ENCODE data around the gene CDH24. TPM values are rescaled to one million over a fixed set of nuclear protein-coding genes. Genes with fewer than 3 reads are reported as not detected.

The CDH24 gene
- total and polyA plus RNA-seq, 2 donors (not counting 1 experiment from before 2014, with no cell fraction given): 0.96 to 1.0 TPM

- no peaks in the 10 kb centered on the region for H3K9me3 ChIP-seq (ENCODE audit: control extremely low read depth in 1 of 3, control insufficient read depth in 2 of 3, insufficient read depth in 1 of 3, low read length in 2 of 3)
- intact Hi-C loops (cut with micrococcal nuclease): loop anchor here (1.0 to 10.0 kb wide), 7 partner anchors 14 to 751 kb away; no protein-coding TSS in a partner anchor
- no peak overlapping the region for H3K9ac ChIP-seq (ENCODE audit: low read length)
- H3K4me2 ChIP-seq (replicated peaks; ENCODE audit: low read depth, low read length, poor library complexity, severe bottlenecking): no peak overlapping the region
- ChIA-PET CTCF (interaction anchor here (1.4 to 19.1 kb wide), 4 partner anchors 13 to 70 kb away, joined by 6 to 1134 read pairs (median 14); partner anchors contain the start of genes ACIN1 and AJUBA), POLR2A (no interaction called here)
- peak overlapping the region; percentile 63 for H2AFZ ChIP-seq (ENCODE audit: insufficient read depth, low read depth, low read length, poor library complexity, severe bottlenecking)
- H3K36me3 ChIP-seq (replicated peaks in 1 of 2; ENCODE audit: control extremely low read depth in 1 of 2, control insufficient read depth in 1 of 2, extremely low read depth in 1 of 2, insufficient read depth in 2 of 2, low read length in 1 of 2): peaks cover 0 to 20% of the 10 kb centered on the region in 2 experiments
- Mint-ChIP-seq H3K9me3 (ENCODE audit: insufficient read depth) (no peaks in the 10 kb centered on the region), H3K27me3 (no peaks in the 10 kb centered on the region), H3K4me1 (peaks cover 18% of the 10 kb centered on the region), H3K27ac (no peak overlapping the region), H3K4me3 (peak overlapping the region; percentile 89)
- H3K27me3 ChIP-seq (replicated peaks in 1 of 4; ENCODE audit: control extremely low read depth in 1 of 4, control insufficient read depth in 3 of 4, insufficient read depth in 4 of 4, low read length in 3 of 4): peaks cover 0 to 6% (median 0%) of the 10 kb centered on the region in 4 experiments
- H3K79me2 ChIP-seq (ENCODE audit: control insufficient read depth, insufficient read depth, low read length): no peaks in the 10 kb centered on the region
- no peak overlapping the region for H3K4me3 ChIP-seq (ENCODE audit: control extremely low read depth in 1 of 5, extremely low read depth in 1 of 5, insufficient read depth in 1 of 5, low read depth in 2 of 5, low read length in 4 of 5)
- DNase-seq (no peak), ATAC-seq (ENCODE audit: low read depth) (no peak)
- TF ChIP-seq CTCF (IDR thresholded peaks at IDR 0.05) (no peak), EZH2 (IDR thresholded peaks at IDR 0.05; ENCODE audit: borderline replicate concordance, insufficient read depth, low read depth, low read length, poor library complexity, severe bottlenecking) (no peak)
- WGBS (ENCODE audit: insufficient coverage): 89% methylated on average over 5 of the region's 6 CpGs
- H4K20me1 ChIP-seq (ENCODE audit: control insufficient read depth, insufficient read depth, low read length, poor library complexity, severe bottlenecking): peaks cover 5% of the 10 kb centered on the region
- peaks cover 10 to 21% of the 10 kb centered on the region in 2 donors for H3K4me1 ChIP-seq (ENCODE audit: control insufficient read depth in 2 of 2, insufficient read depth in 2 of 2, low read length in 2 of 2)
- H3K27ac ChIP-seq (ENCODE audit: low read length in 2 of 2): no peak overlapping the region
These were observed 1.6 kb downstream of the CDH24 start for GRCh38 chr14:23055621-23056144.

GRCh38 chr14:23055147-23055550 is 2.2 kb downstream of the CDH24 start:
- no peak overlapping the region for H3K9ac ChIP-seq (ENCODE audit: low read length)
- peaks cover 5% of the 10 kb centered on the region for H4K20me1 ChIP-seq (ENCODE audit: control insufficient read depth, insufficient read depth, low read length, poor library complexity, severe bottlenecking)
- H2AFZ ChIP-seq (ENCODE audit: insufficient read depth, low read depth, low read length, poor library complexity, severe bottlenecking): no peak overlapping the region
- no peak overlapping the region for H3K4me3 Mint-ChIP-seq
- no peak for TF ChIP-seq CTCF (IDR thresholded peaks at IDR 0.05)
- TF ChIP-seq EZH2 (IDR thresholded peaks at IDR 0.05; ENCODE audit: borderline replicate concordance, insufficient read depth, low read depth, low read length, poor library complexity, severe bottlenecking): no peak
- ChIA-PET POLR2A (interaction anchor here (0.8 kb wide), 1 partner anchor 69 kb away, joined by 3 read pairs; no protein-coding TSS in a partner anchor), CTCF (interaction anchor here (3.8 to 19.1 kb wide), 2 partner anchors 48 to 69 kb away, joined by 16 to 1134 read pairs; partner anchors contain the start of gene AJUBA)
- DNase-seq (no peak), ATAC-seq (ENCODE audit: low read depth) (no peak)
- H3K4me2 ChIP-seq (replicated peaks; ENCODE audit: low read depth, low read length, poor library complexity, severe bottlenecking): no peak overlapping the region
- 97% methylated on average over 12 of the region's 12 CpGs for WGBS (ENCODE audit: insufficient coverage)
- H3K4me1 ChIP-seq (ENCODE audit: control insufficient read depth in 2 of 2, insufficient read depth in 2 of 2, low read length in 2 of 2): peaks cover 10 to 21% of the 10 kb centered on the region in 2 donors
- H3K27me3 Mint-ChIP-seq: no peaks in the 10 kb centered on the region
- H3K79me2 ChIP-seq (ENCODE audit: control insufficient read depth, insufficient read depth, low read length): no peaks in the 10 kb centered on the region
- H3K27ac Mint-ChIP-seq: no peak overlapping the region
- peaks cover 0 to 16% of the 10 kb centered on the region in 2 experiments for H3K36me3 ChIP-seq (replicated peaks in 1 of 2; ENCODE audit: control extremely low read depth in 1 of 2, control insufficient read depth in 1 of 2, extremely low read depth in 1 of 2, insufficient read depth in 2 of 2, low read length in 1 of 2)
- intact Hi-C loops (cut with micrococcal nuclease): loop anchor here (5.0 to 10.0 kb wide), 6 partner anchors 37 to 750 kb away; no protein-coding TSS in a partner anchor
- H3K4me1 Mint-ChIP-seq: peaks cover 18% of the 10 kb centered on the region
- H3K9me3 Mint-ChIP-seq (ENCODE audit: insufficient read depth): no peaks in the 10 kb centered on the region
- H3K9me3 ChIP-seq (ENCODE audit: control extremely low read depth in 1 of 3, control insufficient read depth in 2 of 3, insufficient read depth in 1 of 3, low read length in 2 of 3): no peaks in the 10 kb centered on the region
- no peak overlapping the region for H3K27ac ChIP-seq (ENCODE audit: low read length in 2 of 2)
- peaks cover 0 to 6% (median 0%) of the 10 kb centered on the region in 4 experiments for H3K27me3 ChIP-seq (replicated peaks in 1 of 4; ENCODE audit: control extremely low read depth in 1 of 4, control insufficient read depth in 3 of 4, insufficient read depth in 4 of 4, low read length in 3 of 4)
- H3K4me3 ChIP-seq (ENCODE audit: control extremely low read depth in 1 of 5, extremely low read depth in 1 of 5, insufficient read depth in 1 of 5, low read depth in 2 of 5, low read length in 4 of 5): no peak overlapping the region

Measured in B cell (primary cell).